HEK293 (cell line): ENCODE measurements around the gene DTNA.
"Not testable (repeated sequence)": the region's sequence is repeated elsewhere in the genome, so short reads cannot be mapped to it uniquely, and the experiment has no call there.

Experiments used
- CTCF ChIA-PET: fragments of 350-600 bp; formaldehyde crosslinking; extraction: SDS; loops from one replicate; lab custom pipeline; 2021; ENCODE audit warnings: antibody characterized with exemption; lab: Yijun Ruan, JAX
- POLR2A ChIA-PET: fragments of 300-600 bp; formaldehyde crosslinking; extraction: SDS; loops from one replicate; lab custom pipeline; 2020; ENCODE audit warnings: antibody characterized with exemption, inconsistent platforms; lab: Yijun Ruan, JAX
- H3K27ac ChIP-seq: fragments of 200-500 bp; sonication (Bioruptor generic); 2 replicates; pipeline ENCODE4 v1.5.1; 2014; ENCODE audit warnings: low read depth, low read length, control low read depth, inconsistent platforms; ENCODE audit errors: extremely low read depth
- H3K36me3 ChIP-seq, 2 experiments: fragments of 200-500 bp in 1 of 2; sonication (Bioruptor generic) in 1 of 2; 1 replicate in 1 of 2; 2 replicates in 1 of 2; pipeline ENCODE4 v1.5.1; 2014 to 2017; ENCODE audit warnings: inconsistent platforms in 2 of 2, low read length in 2 of 2; ENCODE audit not compliant: control insufficient read depth in 2 of 2, insufficient read depth in 1 of 2
- H3K4me1 ChIP-seq: fragments of 200-500 bp; sonication (Bioruptor generic); 2 replicates; pipeline ENCODE4 v1.5.1; 2014; ENCODE audit warnings: mild to moderate bottlenecking, low read length, inconsistent platforms; ENCODE audit not compliant: control insufficient read depth, insufficient read depth
- H3K4me3 ChIP-seq: 2 replicates; pipeline ENCODE4 v1.5.1; 2011; ENCODE audit warnings: low read depth, mild to moderate bottlenecking, control low read depth, low read length, moderate library complexity
- H3K9me3 ChIP-seq: fragments of 200-500 bp; sonication (Bioruptor generic); 2 replicates; pipeline ENCODE4 v1.5.1; 2014; ENCODE audit warnings: low read depth, low read length, inconsistent platforms; ENCODE audit not compliant: control insufficient read depth, insufficient read depth
- GLIS2 ChIP-seq: fragments of 450-650 bp; formaldehyde crosslinking; IDR thresholded peaks from 2 replicates; pipeline ENCODE4 v1.5.1; 2016; ENCODE audit warnings: missing biosample characterization, missing genetic modification characterization
- KLF16 ChIP-seq: fragments of 450-650 bp; formaldehyde crosslinking; IDR thresholded peaks from 2 replicates; pipeline ENCODE4 v1.5.1; 2017; ENCODE audit warnings: missing biosample characterization, missing genetic modification characterization
- REPIN1 ChIP-seq: fragments of 450-650 bp; formaldehyde crosslinking; IDR thresholded peaks from 2 replicates; pipeline ENCODE4 v1.5.1; 2017; ENCODE audit warnings: missing biosample characterization, missing genetic modification characterization, low read depth
- YY1 ChIP-seq: fragments of 450-650 bp; formaldehyde crosslinking; IDR thresholded peaks from 2 replicates; pipeline ENCODE4 v1.5.1; 2018; ENCODE audit warnings: missing biosample characterization, missing genetic modification characterization
- ZBTB8A ChIP-seq: fragments of 450-650 bp; formaldehyde crosslinking; IDR thresholded peaks from 2 replicates; pipeline ENCODE4 v1.5.1; 2016; ENCODE audit warnings: missing biosample characterization, missing genetic modification characterization
- ZNF114 ChIP-seq: fragments of 450-650 bp; formaldehyde crosslinking; IDR thresholded peaks from 2 replicates; pipeline ENCODE4 v1.5.0; 2017; ENCODE audit warnings: missing biosample characterization, missing genetic modification characterization
- ZNF221 ChIP-seq: fragments of 450-650 bp; formaldehyde crosslinking; IDR thresholded peaks from 2 replicates; pipeline ENCODE4 v1.5.1; 2017; ENCODE audit warnings: missing biosample characterization, missing genetic modification characterization, borderline replicate concordance
- ZNF341 ChIP-seq: fragments of 450-650 bp; formaldehyde crosslinking; IDR thresholded peaks from 2 replicates; pipeline ENCODE4; 2016; ENCODE audit warnings: low read depth, missing biosample characterization, missing genetic modification characterization
- ZNF350 ChIP-seq: fragments of 450-650 bp; formaldehyde crosslinking; IDR thresholded peaks from 2 replicates; pipeline ENCODE4 v1.5.0; 2017; ENCODE audit warnings: missing biosample characterization, mild to moderate bottlenecking, missing genetic modification characterization
- ZNF391 ChIP-seq: fragments of 450-650 bp; formaldehyde crosslinking; IDR thresholded peaks from 2 replicates; pipeline ENCODE4 v1.5.1; 2016; ENCODE audit warnings: low read depth, missing biosample characterization, missing genetic modification characterization, borderline replicate concordance
- ZNF433 ChIP-seq: fragments of 450-650 bp; formaldehyde crosslinking; IDR thresholded peaks from 2 replicates; pipeline ENCODE4 v1.5.1; 2016; ENCODE audit warnings: missing biosample characterization, missing genetic modification characterization, low read depth
- ZNF670 ChIP-seq: fragments of 450-650 bp; formaldehyde crosslinking; IDR thresholded peaks from 2 replicates; pipeline ENCODE4 v1.5.1; 2016; ENCODE audit warnings: missing biosample characterization, missing genetic modification characterization, low read depth
- TF ChIP-seq, protein P1 (sequence below): fragments of 450-650 bp; formaldehyde crosslinking; IDR thresholded peaks from 2 replicates; pipeline ENCODE4 v1.5.1; 2016; ENCODE audit warnings: missing biosample characterization, missing genetic modification characterization
- TF ChIP-seq, protein P2 (sequence below): fragments of 450-650 bp; formaldehyde crosslinking; IDR thresholded peaks from 2 replicates; pipeline ENCODE4 v1.5.1; 2016; ENCODE audit warnings: missing biosample characterization, missing genetic modification characterization
- TF ChIP-seq, protein P3 (sequence below): fragments of 450-650 bp; formaldehyde crosslinking; IDR thresholded peaks from 2 replicates; pipeline ENCODE4 v1.5.1; 2016; ENCODE audit warnings: missing biosample characterization, missing genetic modification characterization
- TF ChIP-seq, protein P4 (sequence below): fragments of 450-650 bp; formaldehyde crosslinking; IDR thresholded peaks from 2 replicates; pipeline ENCODE4 v1.5.1; 2017; ENCODE audit warnings: missing biosample characterization, mild to moderate bottlenecking, missing genetic modification characterization, moderate library complexity
- TF ChIP-seq, protein P5 (sequence below): fragments of 450-650 bp; formaldehyde crosslinking; IDR thresholded peaks from 2 replicates; pipeline ENCODE4 v1.5.1; 2016; ENCODE audit warnings: missing biosample characterization, missing genetic modification characterization
- TF ChIP-seq, protein P6 (sequence below): fragments of 450-650 bp; formaldehyde crosslinking; IDR thresholded peaks from 2 replicates; pipeline ENCODE4 v1.5.1; 2016; ENCODE audit warnings: missing biosample characterization, missing genetic modification characterization

The DTNA gene

DNA sequence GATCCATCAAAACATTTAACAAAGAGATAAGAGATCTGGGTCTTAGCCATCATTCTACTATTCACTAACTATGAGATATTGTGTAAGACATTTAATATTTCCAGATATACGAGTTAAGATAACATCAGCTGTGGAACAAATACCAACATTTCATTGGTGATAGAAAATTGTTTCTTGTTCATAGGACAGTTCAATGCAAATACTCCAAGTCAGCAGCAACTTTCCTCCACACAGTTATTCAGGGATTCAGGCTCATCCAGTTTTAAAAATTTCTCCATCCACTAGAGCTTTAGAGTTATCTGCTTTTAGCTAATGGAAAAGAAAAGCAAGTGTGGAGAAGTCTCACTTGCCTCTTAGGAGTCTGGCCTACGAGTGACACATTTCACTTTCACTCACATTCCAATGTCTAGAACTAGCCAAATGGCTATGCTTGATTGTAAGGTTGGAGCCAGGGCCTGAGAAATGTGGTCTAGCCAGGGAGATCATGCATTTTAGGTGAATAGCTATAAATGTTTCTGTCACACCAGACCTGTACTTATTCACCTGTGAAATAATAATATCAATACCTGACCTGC lies 211.8 kb downstream of the DTNA start:
- Histone ChIP-seq H3K4me3 (no peak overlapping the region), H3K4me1 (no peaks in the 10 kb centered on the region), H3K36me3 (no peaks in the 10 kb centered on the region), H3K9me3 (no peaks in the 10 kb centered on the region), H3K27ac (no peak overlapping the region)
- POLR2A ChIA-PET = interaction anchor here (0.6 kb wide), 1 partner anchor 114 kb away, joined by 4 read pairs; no protein-coding TSS in a partner anchor
- CTCF ChIA-PET = interaction anchor here (0.6 kb wide), 1 partner anchor 222 kb away, joined by 3 read pairs; no protein-coding TSS in a partner anchor
- TF ChIP-seq, protein P1, sequence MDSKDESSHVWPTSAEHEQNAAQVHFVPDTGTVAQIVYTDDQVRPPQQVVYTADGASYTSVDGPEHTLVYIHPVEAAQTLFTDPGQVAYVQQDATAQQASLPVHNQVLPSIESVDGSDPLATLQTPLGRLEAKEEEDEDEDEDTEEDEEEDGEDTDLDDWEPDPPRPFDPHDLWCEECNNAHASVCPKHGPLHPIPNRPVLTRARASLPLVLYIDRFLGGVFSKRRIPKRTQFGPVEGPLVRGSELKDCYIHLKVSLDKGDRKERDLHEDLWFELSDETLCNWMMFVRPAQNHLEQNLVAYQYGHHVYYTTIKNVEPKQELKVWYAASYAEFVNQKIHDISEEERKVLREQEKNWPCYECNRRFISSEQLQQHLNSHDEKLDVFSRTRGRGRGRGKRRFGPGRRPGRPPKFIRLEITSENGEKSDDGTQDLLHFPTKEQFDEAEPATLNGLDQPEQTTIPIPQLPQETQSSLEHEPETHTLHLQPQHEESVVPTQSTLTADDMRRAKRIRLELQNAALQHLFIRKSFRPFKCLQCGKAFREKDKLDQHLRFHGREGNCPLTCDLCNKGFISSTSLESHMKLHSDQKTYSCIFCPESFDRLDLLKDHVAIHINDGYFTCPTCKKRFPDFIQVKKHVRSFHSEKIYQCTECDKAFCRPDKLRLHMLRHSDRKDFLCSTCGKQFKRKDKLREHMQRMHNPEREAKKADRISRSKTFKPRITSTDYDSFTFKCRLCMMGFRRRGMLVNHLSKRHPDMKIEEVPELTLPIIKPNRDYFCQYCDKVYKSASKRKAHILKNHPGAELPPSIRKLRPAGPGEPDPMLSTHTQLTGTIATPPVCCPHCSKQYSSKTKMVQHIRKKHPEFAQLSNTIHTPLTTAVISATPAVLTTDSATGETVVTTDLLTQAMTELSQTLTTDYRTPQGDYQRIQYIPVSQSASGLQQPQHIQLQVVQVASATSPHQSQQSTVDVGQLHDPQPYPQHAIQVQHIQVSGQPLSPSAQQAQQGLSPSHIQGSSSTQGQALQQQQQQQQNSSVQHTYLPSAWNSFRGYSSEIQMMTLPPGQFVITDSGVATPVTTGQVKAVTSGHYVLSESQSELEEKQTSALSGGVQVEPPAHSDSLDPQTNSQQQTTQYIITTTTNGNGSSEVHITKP = no peak
- TF ChIP-seq, protein P2, sequence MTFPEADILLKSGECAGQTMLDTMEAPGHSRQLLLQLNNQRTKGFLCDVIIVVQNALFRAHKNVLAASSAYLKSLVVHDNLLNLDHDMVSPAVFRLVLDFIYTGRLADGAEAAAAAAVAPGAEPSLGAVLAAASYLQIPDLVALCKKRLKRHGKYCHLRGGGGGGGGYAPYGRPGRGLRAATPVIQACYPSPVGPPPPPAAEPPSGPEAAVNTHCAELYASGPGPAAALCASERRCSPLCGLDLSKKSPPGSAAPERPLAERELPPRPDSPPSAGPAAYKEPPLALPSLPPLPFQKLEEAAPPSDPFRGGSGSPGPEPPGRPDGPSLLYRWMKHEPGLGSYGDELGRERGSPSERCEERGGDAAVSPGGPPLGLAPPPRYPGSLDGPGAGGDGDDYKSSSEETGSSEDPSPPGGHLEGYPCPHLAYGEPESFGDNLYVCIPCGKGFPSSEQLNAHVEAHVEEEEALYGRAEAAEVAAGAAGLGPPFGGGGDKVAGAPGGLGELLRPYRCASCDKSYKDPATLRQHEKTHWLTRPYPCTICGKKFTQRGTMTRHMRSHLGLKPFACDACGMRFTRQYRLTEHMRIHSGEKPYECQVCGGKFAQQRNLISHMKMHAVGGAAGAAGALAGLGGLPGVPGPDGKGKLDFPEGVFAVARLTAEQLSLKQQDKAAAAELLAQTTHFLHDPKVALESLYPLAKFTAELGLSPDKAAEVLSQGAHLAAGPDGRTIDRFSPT (tag by site-specific recombination) = no peak
- TF ChIP-seq ZNF433 (tag by site-specific recombination) (no peak), ZNF114 (tag by site-specific recombination) (no peak), ZNF350 (tag by site-specific recombination) (no peak), ZBTB8A (tag by site-specific recombination) (no peak), ZNF670 (no peak), YY1 (tag by site-specific recombination) (no peak), KLF16 (tag by site-specific recombination) (no peak), REPIN1 (no peak), ZNF341 (tag by site-specific recombination) (no peak), ZNF391 (tag by site-specific recombination) (no peak), GLIS2 (no peak), ZNF221 (tag by site-specific recombination) (no peak)
- TF ChIP-seq, protein P3, sequence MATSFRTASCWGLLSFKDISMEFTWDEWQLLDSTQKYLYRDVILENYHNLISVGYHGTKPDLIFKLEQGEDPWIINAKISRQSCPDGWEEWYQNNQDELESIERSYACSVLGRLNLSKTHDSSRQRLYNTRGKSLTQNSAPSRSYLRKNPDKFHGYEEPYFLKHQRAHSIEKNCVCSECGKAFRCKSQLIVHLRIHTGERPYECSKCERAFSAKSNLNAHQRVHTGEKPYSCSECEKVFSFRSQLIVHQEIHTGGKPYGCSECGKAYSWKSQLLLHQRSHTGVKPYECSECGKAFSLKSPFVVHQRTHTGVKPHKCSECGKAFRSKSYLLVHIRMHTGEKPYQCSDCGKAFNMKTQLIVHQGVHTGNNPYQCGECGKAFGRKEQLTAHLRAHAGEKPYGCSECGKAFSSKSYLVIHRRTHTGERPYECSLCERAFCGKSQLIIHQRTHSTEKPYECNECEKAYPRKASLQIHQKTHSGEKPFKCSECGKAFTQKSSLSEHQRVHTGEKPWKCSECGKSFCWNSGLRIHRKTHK (tag by site-specific recombination) = no peak
- TF ChIP-seq, protein P4, sequence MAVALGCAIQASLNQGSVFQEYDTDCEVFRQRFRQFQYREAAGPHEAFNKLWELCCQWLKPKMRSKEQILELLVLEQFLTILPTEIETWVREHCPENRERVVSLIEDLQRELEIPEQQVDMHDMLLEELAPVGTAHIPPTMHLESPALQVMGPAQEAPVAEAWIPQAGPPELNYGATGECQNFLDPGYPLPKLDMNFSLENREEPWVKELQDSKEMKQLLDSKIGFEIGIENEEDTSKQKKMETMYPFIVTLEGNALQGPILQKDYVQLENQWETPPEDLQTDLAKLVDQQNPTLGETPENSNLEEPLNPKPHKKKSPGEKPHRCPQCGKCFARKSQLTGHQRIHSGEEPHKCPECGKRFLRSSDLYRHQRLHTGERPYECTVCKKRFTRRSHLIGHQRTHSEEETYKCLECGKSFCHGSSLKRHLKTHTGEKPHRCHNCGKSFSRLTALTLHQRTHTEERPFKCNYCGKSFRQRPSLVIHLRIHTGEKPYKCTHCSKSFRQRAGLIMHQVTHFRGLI (tag by site-specific recombination) = no peak
- TF ChIP-seq, protein P5, sequence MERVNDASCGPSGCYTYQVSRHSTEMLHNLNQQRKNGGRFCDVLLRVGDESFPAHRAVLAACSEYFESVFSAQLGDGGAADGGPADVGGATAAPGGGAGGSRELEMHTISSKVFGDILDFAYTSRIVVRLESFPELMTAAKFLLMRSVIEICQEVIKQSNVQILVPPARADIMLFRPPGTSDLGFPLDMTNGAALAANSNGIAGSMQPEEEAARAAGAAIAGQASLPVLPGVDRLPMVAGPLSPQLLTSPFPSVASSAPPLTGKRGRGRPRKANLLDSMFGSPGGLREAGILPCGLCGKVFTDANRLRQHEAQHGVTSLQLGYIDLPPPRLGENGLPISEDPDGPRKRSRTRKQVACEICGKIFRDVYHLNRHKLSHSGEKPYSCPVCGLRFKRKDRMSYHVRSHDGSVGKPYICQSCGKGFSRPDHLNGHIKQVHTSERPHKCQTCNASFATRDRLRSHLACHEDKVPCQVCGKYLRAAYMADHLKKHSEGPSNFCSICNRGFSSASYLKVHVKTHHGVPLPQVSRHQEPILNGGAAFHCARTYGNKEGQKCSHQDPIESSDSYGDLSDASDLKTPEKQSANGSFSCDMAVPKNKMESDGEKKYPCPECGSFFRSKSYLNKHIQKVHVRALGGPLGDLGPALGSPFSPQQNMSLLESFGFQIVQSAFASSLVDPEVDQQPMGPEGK (tag by site-specific recombination) = no peak
- TF ChIP-seq, protein P6, sequence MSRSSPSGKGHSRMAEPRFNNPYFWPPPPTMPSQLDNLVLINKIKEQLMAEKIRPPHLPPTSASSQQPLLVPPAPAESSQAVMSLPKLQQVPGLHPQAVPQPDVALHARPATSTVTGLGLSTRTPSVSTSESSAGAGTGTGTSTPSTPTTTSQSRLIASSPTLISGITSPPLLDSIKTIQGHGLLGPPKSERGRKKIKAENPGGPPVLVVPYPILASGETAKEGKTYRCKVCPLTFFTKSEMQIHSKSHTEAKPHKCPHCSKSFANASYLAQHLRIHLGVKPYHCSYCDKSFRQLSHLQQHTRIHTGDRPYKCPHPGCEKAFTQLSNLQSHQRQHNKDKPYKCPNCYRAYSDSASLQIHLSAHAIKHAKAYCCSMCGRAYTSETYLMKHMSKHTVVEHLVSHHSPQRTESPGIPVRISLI (tag by site-specific recombination) = no peak

DNA sequence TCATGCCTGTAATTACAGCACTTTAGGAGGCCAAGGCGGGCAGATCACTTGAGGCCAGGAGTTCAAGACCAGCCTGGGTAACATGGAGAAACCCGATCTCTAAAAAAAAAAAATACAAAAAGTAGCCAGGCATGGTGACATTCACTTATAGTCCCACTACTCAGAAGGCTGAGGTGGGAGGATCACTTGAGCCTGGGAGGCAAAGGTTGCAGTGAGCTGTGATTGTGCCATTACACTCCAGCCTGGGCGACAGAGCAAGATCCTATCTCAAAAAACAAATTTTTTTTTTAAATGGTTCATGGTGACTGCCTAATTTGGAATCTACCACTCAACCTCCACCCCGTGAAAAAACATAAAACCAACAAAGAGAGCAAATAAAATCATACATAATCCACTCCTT lies 212.5 kb downstream of the DTNA start:
- H3K9me3 ChIP-seq, H3K27ac ChIP-seq, H3K4me3 ChIP-seq, H3K4me1 ChIP-seq, H3K36me3 ChIP-seq, POLR2A ChIA-PET: not testable (repeated sequence)
- CTCF ChIA-PET = interaction anchor here (0.7 kb wide), 1 partner anchor 56 kb away, joined by 3 read pairs; no protein-coding TSS in a partner anchor
